ENCODE data around the gene DIS3L2.

DIS3L2 gene

GRCh38 chr2:231992888-231993287 is 31.4 kb downstream of the DIS3L2 start:
- Histone ChIP-seq H2BK120ac (ENCODE audit: low read depth, low read length) (no peak overlapping the region), H3K9ac (ENCODE audit: low read depth, low read length, poor library complexity) (no peak overlapping the region), H3K27me3 (ENCODE audit: control insufficient read depth in 3 of 3, insufficient read depth in 3 of 3, low read depth in 1 of 3, low read length in 3 of 3) (no peaks in the 10 kb centered on the region), H3K9me3 (replicated peaks in 1 of 2; ENCODE audit: control insufficient read depth in 2 of 2, insufficient read depth in 1 of 2, low read depth in 1 of 2, low read length in 2 of 2) (peaks cover 0 to 2% of the 10 kb centered on the region in 2 donors), H3K4me2 (ENCODE audit: insufficient read depth, low read length, poor library complexity, severe bottlenecking) (no peak overlapping the region), H2AFZ (ENCODE audit: low read length) (no peak overlapping the region), H2AK5ac (ENCODE audit: low read depth, low read length) (no peak overlapping the region), H4K8ac (ENCODE audit: low read depth, low read length) (no peak overlapping the region), H3K18ac (ENCODE audit: low read length) (no peak overlapping the region), H3K4me3 (ENCODE audit: low read length in 2 of 2) (no peak overlapping the region), H3K23ac (ENCODE audit: low read depth, low read length, poor library complexity) (no peak overlapping the region), H3K36me3 (replicated peaks in 1 of 2; ENCODE audit: control insufficient read depth in 2 of 2, insufficient read depth in 2 of 2, low read length in 2 of 2) (no peaks in the 10 kb centered on the region), H3K27ac (replicated peaks; ENCODE audit: low read length) (no peak overlapping the region), H3K4ac (ENCODE audit: low read length) (no peak overlapping the region), H4K91ac (ENCODE audit: low read depth, low read length, poor library complexity) (no peak overlapping the region), H2BK5ac (ENCODE audit: low read length) (no peak overlapping the region), H2BK12ac (ENCODE audit: low read length) (no peak overlapping the region), H3K14ac (ENCODE audit: low read length) (no peak overlapping the region), H3K79me1 (ENCODE audit: low read depth, low read length) (no peaks in the 10 kb centered on the region), H2BK15ac (ENCODE audit: low read length) (no peak overlapping the region), H3K4me1 (ENCODE audit: control insufficient read depth in 2 of 2, insufficient read depth in 1 of 2, low read depth in 1 of 2, low read length in 2 of 2) (peaks cover 0 to 7% of the 10 kb centered on the region in 2 donors)
- no peak for DNase-seq (ENCODE audit: low spot score)
- no CpG with 5 or more reads among the region's 5 CpGs for WGBS, 2 donors (ENCODE audit: extremely low coverage in 2 of 2, insufficient read length in 2 of 2, insufficient replicate concordance in 1 of 2)

GRCh38 chr2:231996797-231997540 is 35.5 kb downstream of the DIS3L2 start:
- H2BK120ac ChIP-seq (ENCODE audit: low read depth, low read length), result no peak overlapping the region
- no peaks in the 10 kb centered on the region for H3K4me1 ChIP-seq (ENCODE audit: control insufficient read depth in 2 of 2, insufficient read depth in 1 of 2, low read depth in 1 of 2, low read length in 2 of 2)
- no peak for DNase-seq (ENCODE audit: low spot score)
- no peak overlapping the region for H2BK5ac ChIP-seq (ENCODE audit: low read length)
- H4K8ac ChIP-seq (ENCODE audit: low read depth, low read length), result no peak overlapping the region
- H2BK15ac ChIP-seq (ENCODE audit: low read length), result no peak overlapping the region
- H2BK12ac ChIP-seq (ENCODE audit: low read length), result no peak overlapping the region
- H3K4me2 ChIP-seq (ENCODE audit: insufficient read depth, low read length, poor library complexity, severe bottlenecking), result no peak overlapping the region
- H3K27me3 ChIP-seq (ENCODE audit: control insufficient read depth in 3 of 3, insufficient read depth in 3 of 3, low read depth in 1 of 3, low read length in 3 of 3), result no peaks in the 10 kb centered on the region
- no peak overlapping the region for H3K23ac ChIP-seq (ENCODE audit: low read depth, low read length, poor library complexity)
- H3K18ac ChIP-seq (ENCODE audit: low read length), result no peak overlapping the region
- H3K27ac ChIP-seq (replicated peaks; ENCODE audit: low read length), result no peak overlapping the region
- H3K4ac ChIP-seq (ENCODE audit: low read length), result no peak overlapping the region
- H4K91ac ChIP-seq (ENCODE audit: low read depth, low read length, poor library complexity), result no peak overlapping the region
- no peaks in the 10 kb centered on the region for H3K79me1 ChIP-seq (ENCODE audit: low read depth, low read length)
- H3K9me3 ChIP-seq (replicated peaks in 1 of 2; ENCODE audit: control insufficient read depth in 2 of 2, insufficient read depth in 1 of 2, low read depth in 1 of 2, low read length in 2 of 2), result peaks cover 0 to 2% of the 10 kb centered on the region in 2 donors
- no peak overlapping the region for H3K9ac ChIP-seq (ENCODE audit: low read depth, low read length, poor library complexity)
- H2AFZ ChIP-seq (ENCODE audit: low read length), result no peak overlapping the region
- no CpG with 5 or more reads among the region's 2 CpGs for WGBS, 2 donors (ENCODE audit: extremely low coverage in 2 of 2, insufficient read length in 2 of 2, insufficient replicate concordance in 1 of 2)
- no peak overlapping the region for H2AK5ac ChIP-seq (ENCODE audit: low read depth, low read length)
- H3K14ac ChIP-seq (ENCODE audit: low read length), result no peak overlapping the region
- no peak overlapping the region for H3K4me3 ChIP-seq (ENCODE audit: low read length in 2 of 2)
- H3K36me3 ChIP-seq (replicated peaks in 1 of 2; ENCODE audit: control insufficient read depth in 2 of 2, insufficient read depth in 2 of 2, low read length in 2 of 2), result no peaks in the 10 kb centered on the region

GRCh38 chr2:231998046-231998445 is 36.5 kb downstream of the DIS3L2 start:
- no peak overlapping the region for H3K14ac ChIP-seq (ENCODE audit: low read length)

GRCh38 chr2:232000439-232000838 is 38.9 kb downstream of the DIS3L2 start:
- WGBS, 2 donors (ENCODE audit: extremely low coverage in 2 of 2, insufficient read length in 2 of 2, insufficient replicate concordance in 1 of 2), result no CpG with 5 or more reads among the region's 2 CpGs
- H3K14ac ChIP-seq (ENCODE audit: low read length), result no peak overlapping the region
- H2BK5ac ChIP-seq (ENCODE audit: low read length), result no peak overlapping the region

More at GRCh38 chr2:231998046-231998445, 36.5 kb downstream of the DIS3L2 start:
- no peak overlapping the region for H2BK5ac ChIP-seq (ENCODE audit: low read length)
- no peak overlapping the region for H3K4me3 ChIP-seq (ENCODE audit: low read length in 2 of 2)
- H2AFZ ChIP-seq (ENCODE audit: low read length), result no peak overlapping the region
- H3K27ac ChIP-seq (replicated peaks; ENCODE audit: low read length), result no peak overlapping the region
- no peak for DNase-seq (ENCODE audit: low spot score)
- H3K27me3 ChIP-seq (ENCODE audit: control insufficient read depth in 3 of 3, insufficient read depth in 3 of 3, low read depth in 1 of 3, low read length in 3 of 3), result no peaks in the 10 kb centered on the region
- H4K91ac ChIP-seq (ENCODE audit: low read depth, low read length, poor library complexity), result no peak overlapping the region
- H3K36me3 ChIP-seq (replicated peaks in 1 of 2; ENCODE audit: control insufficient read depth in 2 of 2, insufficient read depth in 2 of 2, low read length in 2 of 2), result no peaks in the 10 kb centered on the region
- no peak overlapping the region for H2BK12ac ChIP-seq (ENCODE audit: low read length)
- no peak overlapping the region for H3K4ac ChIP-seq (ENCODE audit: low read length)
- no peaks in the 10 kb centered on the region for H3K4me1 ChIP-seq (ENCODE audit: control insufficient read depth in 2 of 2, insufficient read depth in 1 of 2, low read depth in 1 of 2, low read length in 2 of 2)
- peaks cover 0 to 2% of the 10 kb centered on the region in 2 donors for H3K9me3 ChIP-seq (replicated peaks in 1 of 2; ENCODE audit: control insufficient read depth in 2 of 2, insufficient read depth in 1 of 2, low read depth in 1 of 2, low read length in 2 of 2)
- no peak overlapping the region for H2AK5ac ChIP-seq (ENCODE audit: low read depth, low read length)
- no peak overlapping the region for H2BK15ac ChIP-seq (ENCODE audit: low read length)
- no peak overlapping the region for H3K9ac ChIP-seq (ENCODE audit: low read depth, low read length, poor library complexity)
- no peak overlapping the region for H3K23ac ChIP-seq (ENCODE audit: low read depth, low read length, poor library complexity)
- H2BK120ac ChIP-seq (ENCODE audit: low read depth, low read length), result no peak overlapping the region
- no peak overlapping the region for H3K4me2 ChIP-seq (ENCODE audit: insufficient read depth, low read length, poor library complexity, severe bottlenecking)
- H4K8ac ChIP-seq (ENCODE audit: low read depth, low read length), result no peak overlapping the region
- no peaks in the 10 kb centered on the region for H3K79me1 ChIP-seq (ENCODE audit: low read depth, low read length)
- no peak overlapping the region for H3K18ac ChIP-seq (ENCODE audit: low read length)

More at GRCh38 chr2:232000439-232000838, 38.9 kb downstream of the DIS3L2 start:
- no peak overlapping the region for H3K18ac ChIP-seq (ENCODE audit: low read length)
- no peaks in the 10 kb centered on the region for H3K4me1 ChIP-seq (ENCODE audit: control insufficient read depth in 2 of 2, insufficient read depth in 1 of 2, low read depth in 1 of 2, low read length in 2 of 2)
- H3K36me3 ChIP-seq (replicated peaks in 1 of 2; ENCODE audit: control insufficient read depth in 2 of 2, insufficient read depth in 2 of 2, low read length in 2 of 2), result no peaks in the 10 kb centered on the region
- no peak for DNase-seq (ENCODE audit: low spot score)
- peaks cover 2 to 4% of the 10 kb centered on the region in 2 donors for H3K9me3 ChIP-seq (replicated peaks in 1 of 2; ENCODE audit: control insufficient read depth in 2 of 2, insufficient read depth in 1 of 2, low read depth in 1 of 2, low read length in 2 of 2)
- no peak overlapping the region for H2BK12ac ChIP-seq (ENCODE audit: low read length)
- H3K79me1 ChIP-seq (ENCODE audit: low read depth, low read length), result no peaks in the 10 kb centered on the region
- no peak overlapping the region for H2AK5ac ChIP-seq (ENCODE audit: low read depth, low read length)
- H2AFZ ChIP-seq (ENCODE audit: low read length), result no peak overlapping the region
- H2BK15ac ChIP-seq (ENCODE audit: low read length), result no peak overlapping the region
- H3K4me2 ChIP-seq (ENCODE audit: insufficient read depth, low read length, poor library complexity, severe bottlenecking), result no peak overlapping the region
- no peak overlapping the region for H3K9ac ChIP-seq (ENCODE audit: low read depth, low read length, poor library complexity)
- H3K27ac ChIP-seq (replicated peaks; ENCODE audit: low read length), result no peak overlapping the region
- no peak overlapping the region for H4K8ac ChIP-seq (ENCODE audit: low read depth, low read length)
- no peak overlapping the region for H3K23ac ChIP-seq (ENCODE audit: low read depth, low read length, poor library complexity)
- H2BK120ac ChIP-seq (ENCODE audit: low read depth, low read length), result no peak overlapping the region
- H4K91ac ChIP-seq (ENCODE audit: low read depth, low read length, poor library complexity), result no peak overlapping the region
- H3K27me3 ChIP-seq (ENCODE audit: control insufficient read depth in 3 of 3, insufficient read depth in 3 of 3, low read depth in 1 of 3, low read length in 3 of 3), result no peaks in the 10 kb centered on the region
- H3K4me3 ChIP-seq (ENCODE audit: low read length in 2 of 2), result no peak overlapping the region
- no peak overlapping the region for H3K4ac ChIP-seq (ENCODE audit: low read length)
